Ecto neural progenitor cell (in vitro differentiated cells): ENCODE measurements around the gene PIP5K1A.

Experiments
- DNase-seq: peaks from one replicate; pipeline ENCODE4 v3.0.0-alpha.2; 2018; ENCODE audit warnings: low spot score

The PIP5K1A gene

GRCh38 chr1:151289080-151289935 is 91.0 kb downstream of the PIP5K1A start:
- no peak for DNase-seq

GRCh38 chr1:151289991-151290708 is 91.8 kb downstream of the PIP5K1A start:
- no peak for DNase-seq

GRCh38 chr1:151290709-151291303 is 92.5 kb downstream of the PIP5K1A start:
- DNase-seq, result no peak

- no peak for DNase-seq
Measured at GRCh38 chr1:151292207-151293030, 94.1 kb downstream of the PIP5K1A start.

GRCh38 chr1:151293093-151293492 is 94.7 kb downstream of the PIP5K1A start:
- DNase-seq, result no peak

GRCh38 chr1:151294742-151295462 is 96.5 kb downstream of the PIP5K1A start:
- no peak for DNase-seq
